HFFc6 (cell line): ENCODE data around the gene CRX. TPM values are rescaled to one million over a fixed set of nuclear protein-coding genes. Genes with fewer than 3 reads are reported as not detected.
A peak's percentile ranks its signal among the peaks of the same experiment; 100 is the strongest.

Experiments used
- DNase-seq: peaks from one replicate; pipeline ENCODE4 v3.0.0-alpha.2; 2018
- H3K27ac Mint-ChIP-seq: 2 replicates; pipeline ENCODE4 v1.8.0; 2020; ENCODE audit warnings: mild to moderate bottlenecking, mixed read lengths
- H3K27me3 Mint-ChIP-seq: 2 replicates; pipeline ENCODE4 v1.8.0; 2021; ENCODE audit warnings: mild to moderate bottlenecking, moderate library complexity, mixed read lengths; ENCODE audit not compliant: insufficient read depth
- H3K36me3 Mint-ChIP-seq: 2 replicates; pipeline ENCODE4 v1.8.0; 2021; ENCODE audit warnings: low read depth, mixed read lengths
- H3K4me1 Mint-ChIP-seq: 2 replicates; pipeline ENCODE4 v1.8.0; 2020; ENCODE audit warnings: low read depth, mixed read lengths
- H3K4me3 Mint-ChIP-seq: 2 replicates; pipeline ENCODE4 v1.8.0; 2020; ENCODE audit warnings: mild to moderate bottlenecking, moderate library complexity, mixed read lengths
- H3K9me3 Mint-ChIP-seq: 2 replicates; pipeline ENCODE4 v1.8.0; 2020; ENCODE audit warnings: mild to moderate bottlenecking, mixed read lengths
- CTCF ChIP-seq: fragments of 200-600 bp; sonication (generic); IDR thresholded peaks from 2 replicates; pipeline ENCODE4 v1.5.0; 2021; ENCODE audit warnings: antibody characterized with exemption, mild to moderate bottlenecking
- total RNA-seq, 6 experiments: library from RNA; stranded (reverse); fragmentation: NEBNext Ultra II Directional; extraction: Animal tissue kit (Norgen Biotek cat#: 25700); gene quantifications; 2 replicates in 1 of 6; 3 replicates in 5 of 6; pipeline ENCODE4 v1.2.3, GENCODE V29; 2021

The CRX gene
- total RNA-seq, 6 experiments from 2014 or later, result not detected

GRCh38 chr19:47790398-47790814 lies 31.3 kb upstream of the CRX start:
- Mint-ChIP-seq H3K27ac (no peak overlapping the region), H3K4me1 (peaks cover 6% of the 10 kb centered on the region; the same call in 1 of the 2 replicates), H3K4me3 (no peak overlapping the region), H3K36me3 (peaks cover 8% of the 10 kb centered on the region), H3K27me3 (no peaks in the 10 kb centered on the region; the same call in 1 of the 2 replicates), H3K9me3 (peaks cover 7% of the 10 kb centered on the region; the same call in 1 of the 2 replicates)
- peak; percentile 90 for TF ChIP-seq CTCF
- DNase-seq, result no peak

GRCh38 chr19:47792616-47793015 lies 29.1 kb upstream of the CRX start:
- Mint-ChIP-seq H3K9me3 (peaks cover 7% of the 10 kb centered on the region; the same call in 1 of the 2 replicates), H3K36me3 (peaks cover 8% of the 10 kb centered on the region), H3K4me3 (no peak overlapping the region), H3K4me1 (peaks cover 6% of the 10 kb centered on the region; the same call in 1 of the 2 replicates), H3K27ac (no peak overlapping the region), H3K27me3 (peaks cover 2% of the 10 kb centered on the region)
- no peak for TF ChIP-seq CTCF
- DNase-seq, result no peak

- Mint-ChIP-seq H3K4me1 (no peaks in the 10 kb centered on the region), H3K27me3 (peaks cover 8% of the 10 kb centered on the region), H3K27ac (no peak overlapping the region), H3K4me3 (no peak overlapping the region), H3K9me3 (peaks cover 7% of the 10 kb centered on the region; the same call in 1 of the 2 replicates), H3K36me3 (no peaks in the 10 kb centered on the region)
- peak; percentile 52 for TF ChIP-seq CTCF
- no peak for DNase-seq
Observed at GRCh38 chr19:47794526-47794925, 27.2 kb upstream of the CRX start.

GRCh38 chr19:47796785-47797184 lies 25.0 kb upstream of the CRX start:
- Mint-ChIP-seq H3K27ac (no peak overlapping the region), H3K4me3 (no peak overlapping the region), H3K4me1 (no peaks in the 10 kb centered on the region), H3K9me3 (peaks cover 11% of the 10 kb centered on the region; the same call in 1 of the 2 replicates), H3K27me3 (peaks cover 8% of the 10 kb centered on the region), H3K36me3 (0 out of 2 replicates have a peak, but pooled peaks cover 4% of the 10 kb centered on the region)
- DNase-seq, result no peak
- TF ChIP-seq CTCF, result no peak

DNA sequence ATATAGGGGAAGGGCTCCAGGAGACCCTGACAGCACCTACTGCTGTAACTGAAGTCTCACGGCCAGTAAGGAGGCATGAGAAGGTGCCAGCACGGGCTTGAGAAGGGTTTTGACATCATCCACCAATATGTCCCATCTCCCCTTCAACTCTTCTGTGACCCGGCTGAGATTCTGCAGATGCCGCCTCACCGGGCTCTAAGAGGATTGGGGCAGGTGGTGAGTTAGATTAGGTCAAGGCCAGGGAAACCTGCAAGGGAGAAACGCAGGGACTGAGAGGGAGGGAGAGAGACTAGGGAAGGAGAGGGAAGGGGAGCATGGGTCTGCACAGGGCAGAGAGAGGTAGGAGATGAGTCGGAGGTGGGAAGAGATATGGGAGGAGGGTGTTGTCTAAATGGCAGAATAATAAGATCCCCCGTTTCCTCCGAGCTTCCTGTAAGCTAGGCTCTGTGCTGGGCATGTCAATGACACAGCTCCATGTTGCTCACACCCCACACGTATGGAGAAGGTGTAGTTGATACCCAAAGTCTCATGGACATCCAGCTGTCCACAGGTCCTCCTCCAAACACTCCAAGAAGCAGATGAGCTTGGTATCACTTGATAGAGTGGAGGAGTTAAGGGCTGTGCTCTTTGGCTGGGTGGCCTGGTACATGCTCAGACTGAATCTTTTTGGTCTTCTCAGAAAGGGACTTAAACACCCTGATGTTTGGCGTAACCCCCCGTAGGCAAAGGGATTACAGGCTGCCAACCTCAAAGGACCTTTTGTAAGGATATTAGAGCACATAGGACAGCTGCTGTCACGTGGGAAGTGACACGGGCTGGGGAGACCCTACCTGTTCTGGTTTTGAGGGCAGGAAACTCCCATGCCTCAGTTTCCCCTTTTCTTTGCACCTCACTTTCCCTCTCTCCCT lies 23.5 kb upstream of the CRX start:
- peaks cover 8% of the 10 kb centered on the region for H3K27me3 Mint-ChIP-seq
- no peak overlapping the region for H3K4me3 Mint-ChIP-seq
- TF ChIP-seq CTCF, result no peak
- H3K9me3 Mint-ChIP-seq, result peaks cover 4% of the 10 kb centered on the region; the same call in 1 of the 2 replicates
- no peak overlapping the region for H3K27ac Mint-ChIP-seq
- H3K4me1 Mint-ChIP-seq, result no peaks in the 10 kb centered on the region
- 0 out of 2 replicates have a peak, but pooled peaks cover 4% of the 10 kb centered on the region for H3K36me3 Mint-ChIP-seq
- no peak for DNase-seq
